GM23338 (cell line): ENCODE measurements around the gene S1PR2. TPM values are rescaled to one million over a fixed set of nuclear protein-coding genes. Genes with fewer than 3 reads are reported as not detected.

Experiments used
- ATAC-seq: fragments of 200-7000 bp; cut with Tn5 transposase; 3 replicates; pipeline ENCODE4 v1.9.1; 2020
- DNase-seq: peaks from one replicate; pipeline ENCODE4 v3.0.0-alpha.2; 2015; ENCODE audit warnings: low spot score
- H2AFZ ChIP-seq: fragments of 200-600 bp; sonication (generic); 2 replicates; pipeline ENCODE4 v1.8.0; 2016; ENCODE audit warnings: antibody characterized with exemption, mild to moderate bottlenecking, moderate library complexity
- H3F3A ChIP-seq: fragments of 200-600 bp; sonication (generic); replicated peaks from 2 replicates; pipeline ENCODE4 v1.8.0; 2017; ENCODE audit warnings: antibody characterized with exemption, mixed run types, low read depth
- H3K27ac ChIP-seq: fragments of 200-600 bp; sonication (generic); 2 replicates; pipeline ENCODE4 v1.6.1; 2016; ENCODE audit warnings: low read depth
- H3K27me3 ChIP-seq: fragments of 200-600 bp; sonication (generic); 2 replicates; pipeline ENCODE4 v1.8.0; 2016; ENCODE audit warnings: mild to moderate bottlenecking, mixed run types, moderate library complexity; ENCODE audit not compliant: insufficient read depth
- H3K36me3 ChIP-seq: fragments of 200-600 bp; sonication (generic); 2 replicates; pipeline ENCODE4 v1.8.0; 2016; ENCODE audit warnings: mild to moderate bottlenecking; ENCODE audit not compliant: insufficient read depth
- H3K4me1 ChIP-seq: fragments of 200-600 bp; sonication (generic); 2 replicates; pipeline ENCODE4 v1.8.0; 2016; ENCODE audit warnings: mild to moderate bottlenecking, moderate library complexity; ENCODE audit not compliant: insufficient read depth
- H3K4me2 ChIP-seq: fragments of 200-600 bp; sonication (generic); 2 replicates; pipeline ENCODE4 v1.7.1; 2017; ENCODE audit warnings: mixed run types
- H3K4me3 ChIP-seq: fragments of 200-600 bp; sonication (generic); 2 replicates; pipeline ENCODE4 v1.6.1; 2016; ENCODE audit warnings: mixed run types
- H3K79me2 ChIP-seq: fragments of 200-600 bp; sonication (generic); replicated peaks from 2 replicates; pipeline ENCODE4 v1.8.0; 2017; ENCODE audit warnings: mild to moderate bottlenecking; ENCODE audit not compliant: insufficient read depth
- H3K9me2 ChIP-seq: fragments of 200-600 bp; sonication (generic); 2 replicates; pipeline ENCODE4 v1.8.0; 2017; ENCODE audit not compliant: insufficient read depth
- H4K20me1 ChIP-seq: fragments of 200-600 bp; sonication (generic); replicated peaks from 2 replicates; pipeline ENCODE4 v1.8.0; 2017; ENCODE audit warnings: mild to moderate bottlenecking; ENCODE audit not compliant: insufficient read depth
- H3K27ac Mint-ChIP-seq: 2 replicates; pipeline ENCODE4 v1.8.0; 2020; ENCODE audit warnings: inconsistent platforms, mild to moderate bottlenecking, moderate library complexity, mixed read lengths
- H3K27me3 Mint-ChIP-seq: 3 replicates; pipeline ENCODE4 v1.8.0; 2022; ENCODE audit warnings: low read depth, mild to moderate bottlenecking, moderate library complexity, mixed read lengths, inconsistent platforms; ENCODE audit not compliant: insufficient read depth, poor library complexity
- H3K36me3 Mint-ChIP-seq: 3 replicates; pipeline ENCODE4 v1.8.0; 2021; ENCODE audit warnings: low read depth, mild to moderate bottlenecking, inconsistent platforms, moderate library complexity, mixed read lengths
- H3K4me1 Mint-ChIP-seq: 3 replicates; pipeline ENCODE4 v1.8.0; 2020; ENCODE audit warnings: mild to moderate bottlenecking, inconsistent platforms, mixed read lengths
- H3K4me3 Mint-ChIP-seq: 3 replicates; pipeline ENCODE4 v1.8.0; 2021; ENCODE audit warnings: moderate library complexity, mild to moderate bottlenecking, inconsistent platforms, mixed read lengths
- H3K9me3 Mint-ChIP-seq: 3 replicates; pipeline ENCODE4 v1.8.0; 2020; ENCODE audit warnings: moderate library complexity, mild to moderate bottlenecking, inconsistent platforms, mixed read lengths
- polyA plus RNA-seq: library from polyadenylated mRNA; unstranded; fragments of >200 nt; fragmentation: Nextera tagmentation; extraction: Ambion mirVana; gene quantifications from 2 replicates; pipeline ENCODE4 v1.2.1, GENCODE V29; 2016
- total RNA-seq: library from RNA; depleted of rRNA; stranded (reverse); fragments of >200 nt; shearing (Covaris generic); gene quantifications from 2 replicates; pipeline ENCODE4 v1.2.3, GENCODE V29; 2014
- TF ChIP-seq, protein P1 (sequence below): fragments of 250-450 bp; sonication (Bioruptor Pico); IDR thresholded peaks from 2 replicates; pipeline ENCODE4 v1.5.0; 2020; ENCODE audit warnings: mild to moderate bottlenecking, moderate library complexity
- TF ChIP-seq, protein P2 (sequence below), 2 experiments: fragments of 200-600 bp in 1 of 2; sonication (generic) in 1 of 2; conservative IDR thresholded peaks; 2 replicates each; pipeline versions ENCODE4 v1.5.1 to v1.6.1; 2016 to 2017; ENCODE audit warnings: antibody characterized with exemption in 2 of 2, low read depth in 2 of 2, mild to moderate bottlenecking in 2 of 2, moderate library complexity in 1 of 2

The S1PR2 gene
- total and polyA plus RNA-seq, 2 experiments from 2014 or later, result 9.2 to 13.9 TPM

DNA sequence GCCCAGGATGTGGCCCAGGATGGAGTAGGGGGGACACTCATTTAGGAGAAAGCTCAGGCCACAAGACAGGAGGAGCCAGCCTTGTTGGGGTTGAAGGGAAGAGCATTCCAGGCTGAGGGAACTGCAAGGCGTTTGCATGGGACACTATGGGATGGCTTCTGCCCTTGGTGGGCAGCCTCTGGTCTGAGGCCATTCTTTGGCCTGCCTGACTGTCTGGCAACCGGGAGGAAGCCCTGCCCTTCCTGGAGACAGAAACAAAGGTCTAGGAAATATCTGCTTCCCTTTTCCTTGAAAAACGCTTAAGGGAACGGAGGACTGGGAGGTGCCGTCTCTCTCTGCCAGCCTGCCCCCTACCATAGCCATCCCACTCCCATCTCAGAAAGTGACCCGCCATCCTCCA is 36.9 kb upstream of the S1PR2 start (continued):
- TF ChIP-seq, protein P1, sequence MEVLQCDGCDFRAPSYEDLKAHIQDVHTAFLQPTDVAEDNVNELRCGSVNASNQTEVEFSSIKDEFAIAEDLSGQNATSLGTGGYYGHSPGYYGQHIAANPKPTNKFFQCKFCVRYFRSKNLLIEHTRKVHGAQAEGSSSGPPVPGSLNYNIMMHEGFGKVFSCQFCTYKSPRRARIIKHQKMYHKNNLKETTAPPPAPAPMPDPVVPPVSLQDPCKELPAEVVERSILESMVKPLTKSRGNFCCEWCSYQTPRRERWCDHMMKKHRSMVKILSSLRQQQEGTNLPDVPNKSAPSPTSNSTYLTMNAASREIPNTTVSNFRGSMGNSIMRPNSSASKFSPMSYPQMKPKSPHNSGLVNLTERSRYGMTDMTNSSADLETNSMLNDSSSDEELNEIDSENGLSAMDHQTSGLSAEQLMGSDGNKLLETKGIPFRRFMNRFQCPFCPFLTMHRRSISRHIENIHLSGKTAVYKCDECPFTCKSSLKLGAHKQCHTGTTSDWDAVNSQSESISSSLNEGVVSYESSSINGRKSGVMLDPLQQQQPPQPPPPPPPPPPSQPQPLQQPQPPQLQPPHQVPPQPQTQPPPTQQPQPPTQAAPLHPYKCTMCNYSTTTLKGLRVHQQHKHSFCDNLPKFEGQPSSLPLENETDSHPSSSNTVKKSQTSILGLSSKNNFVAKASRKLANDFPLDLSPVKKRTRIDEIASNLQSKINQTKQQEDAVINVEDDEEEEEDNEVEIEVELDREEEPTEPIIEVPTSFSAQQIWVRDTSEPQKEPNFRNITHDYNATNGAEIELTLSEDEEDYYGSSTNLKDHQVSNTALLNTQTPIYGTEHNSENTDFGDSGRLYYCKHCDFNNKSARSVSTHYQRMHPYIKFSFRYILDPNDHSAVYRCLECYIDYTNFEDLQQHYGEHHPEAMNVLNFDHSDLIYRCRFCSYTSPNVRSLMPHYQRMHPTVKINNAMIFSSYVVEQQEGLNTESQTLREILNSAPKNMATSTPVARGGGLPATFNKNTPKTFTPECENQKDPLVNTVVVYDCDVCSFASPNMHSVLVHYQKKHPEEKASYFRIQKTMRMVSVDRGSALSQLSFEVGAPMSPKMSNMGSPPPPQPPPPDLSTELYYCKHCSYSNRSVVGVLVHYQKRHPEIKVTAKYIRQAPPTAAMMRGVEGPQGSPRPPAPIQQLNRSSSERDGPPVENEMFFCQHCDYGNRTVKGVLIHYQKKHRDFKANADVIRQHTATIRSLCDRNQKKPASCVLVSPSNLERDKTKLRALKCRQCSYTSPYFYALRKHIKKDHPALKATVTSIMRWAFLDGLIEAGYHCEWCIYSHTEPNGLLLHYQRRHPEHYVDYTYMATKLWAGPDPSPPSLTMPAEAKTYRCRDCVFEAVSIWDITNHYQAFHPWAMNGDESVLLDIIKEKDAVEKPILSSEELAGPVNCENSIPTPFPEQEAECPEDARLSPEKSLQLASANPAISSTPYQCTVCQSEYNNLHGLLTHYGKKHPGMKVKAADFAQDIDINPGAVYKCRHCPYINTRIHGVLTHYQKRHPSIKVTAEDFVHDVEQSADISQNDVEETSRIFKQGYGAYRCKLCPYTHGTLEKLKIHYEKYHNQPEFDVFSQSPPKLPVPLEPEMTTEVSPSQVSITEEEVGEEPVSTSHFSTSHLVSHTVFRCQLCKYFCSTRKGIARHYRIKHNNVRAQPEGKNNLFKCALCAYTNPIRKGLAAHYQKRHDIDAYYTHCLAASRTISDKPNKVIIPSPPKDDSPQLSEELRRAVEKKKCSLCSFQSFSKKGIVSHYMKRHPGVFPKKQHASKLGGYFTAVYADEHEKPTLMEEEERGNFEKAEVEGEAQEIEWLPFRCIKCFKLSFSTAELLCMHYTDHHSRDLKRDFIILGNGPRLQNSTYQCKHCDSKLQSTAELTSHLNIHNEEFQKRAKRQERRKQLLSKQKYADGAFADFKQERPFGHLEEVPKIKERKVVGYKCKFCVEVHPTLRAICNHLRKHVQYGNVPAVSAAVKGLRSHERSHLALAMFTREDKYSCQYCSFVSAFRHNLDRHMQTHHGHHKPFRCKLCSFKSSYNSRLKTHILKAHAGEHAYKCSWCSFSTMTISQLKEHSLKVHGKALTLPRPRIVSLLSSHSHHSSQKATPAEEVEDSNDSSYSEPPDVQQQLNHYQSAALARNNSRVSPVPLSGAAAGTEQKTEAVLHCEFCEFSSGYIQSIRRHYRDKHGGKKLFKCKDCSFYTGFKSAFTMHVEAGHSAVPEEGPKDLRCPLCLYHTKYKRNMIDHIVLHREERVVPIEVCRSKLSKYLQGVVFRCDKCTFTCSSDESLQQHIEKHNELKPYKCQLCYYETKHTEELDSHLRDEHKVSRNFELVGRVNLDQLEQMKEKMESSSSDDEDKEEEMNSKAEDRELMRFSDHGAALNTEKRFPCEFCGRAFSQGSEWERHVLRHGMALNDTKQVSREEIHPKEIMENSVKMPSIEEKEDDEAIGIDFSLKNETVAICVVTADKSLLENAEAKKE (CRISPR knock-in tag), result no peak

DNA sequence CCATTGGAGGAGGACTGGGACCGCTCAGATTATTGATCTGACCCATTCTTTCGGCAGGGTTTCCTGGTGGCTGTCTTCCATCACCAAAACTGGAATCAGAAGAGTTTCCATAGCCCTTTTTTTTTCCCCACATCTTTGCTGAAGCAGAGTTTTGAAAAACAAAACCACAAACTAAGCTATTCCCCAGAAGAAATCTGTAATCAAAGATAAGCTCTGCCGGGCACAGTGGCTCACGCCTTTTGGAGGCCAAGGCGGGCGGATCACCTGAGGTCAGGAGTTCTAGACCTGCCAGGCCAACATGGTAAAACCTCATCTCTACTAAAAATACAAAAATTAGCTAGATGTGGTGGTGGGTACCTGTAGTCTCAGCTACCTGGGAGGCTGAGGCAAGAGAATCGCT is 35.6 kb upstream of the S1PR2 start:
- Mint-ChIP-seq H3K27ac (no peak overlapping the region), H3K4me1 (peaks cover 3% of the 10 kb centered on the region; the same call in 2 of the 3 replicates), H3K9me3 (no peaks in the 10 kb centered on the region; the same call in 2 of the 3 replicates), H3K27me3 (peaks cover 38% of the 10 kb centered on the region), H3K4me3 (no peak overlapping the region), H3K36me3 (no peaks in the 10 kb centered on the region)
- Histone ChIP-seq H4K20me1 (no peaks in the 10 kb centered on the region), H3K27ac (no peak overlapping the region), H3K27me3 (peaks cover 32% of the 10 kb centered on the region), H3K4me3 (no peak overlapping the region), H3K36me3 (no peaks in the 10 kb centered on the region), H3K9me2 (no peaks in the 10 kb centered on the region), H3K4me1 (peaks cover 4% of the 10 kb centered on the region; the same call in 1 of the 2 replicates), H2AFZ (no peak overlapping the region), H3K79me2 (no peaks in the 10 kb centered on the region), H3F3A (peaks cover 13% of the 10 kb centered on the region; the same call in 1 of the 2 replicates), H3K4me2 (no peak overlapping the region)
- DNase-seq (no peak), ATAC-seq (no peak)
- TF ChIP-seq, protein P1 (CRISPR knock-in tag), result no peak
- TF ChIP-seq, protein P2, sequence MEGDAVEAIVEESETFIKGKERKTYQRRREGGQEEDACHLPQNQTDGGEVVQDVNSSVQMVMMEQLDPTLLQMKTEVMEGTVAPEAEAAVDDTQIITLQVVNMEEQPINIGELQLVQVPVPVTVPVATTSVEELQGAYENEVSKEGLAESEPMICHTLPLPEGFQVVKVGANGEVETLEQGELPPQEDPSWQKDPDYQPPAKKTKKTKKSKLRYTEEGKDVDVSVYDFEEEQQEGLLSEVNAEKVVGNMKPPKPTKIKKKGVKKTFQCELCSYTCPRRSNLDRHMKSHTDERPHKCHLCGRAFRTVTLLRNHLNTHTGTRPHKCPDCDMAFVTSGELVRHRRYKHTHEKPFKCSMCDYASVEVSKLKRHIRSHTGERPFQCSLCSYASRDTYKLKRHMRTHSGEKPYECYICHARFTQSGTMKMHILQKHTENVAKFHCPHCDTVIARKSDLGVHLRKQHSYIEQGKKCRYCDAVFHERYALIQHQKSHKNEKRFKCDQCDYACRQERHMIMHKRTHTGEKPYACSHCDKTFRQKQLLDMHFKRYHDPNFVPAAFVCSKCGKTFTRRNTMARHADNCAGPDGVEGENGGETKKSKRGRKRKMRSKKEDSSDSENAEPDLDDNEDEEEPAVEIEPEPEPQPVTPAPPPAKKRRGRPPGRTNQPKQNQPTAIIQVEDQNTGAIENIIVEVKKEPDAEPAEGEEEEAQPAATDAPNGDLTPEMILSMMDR (conservative IDR thresholded peaks at IDR 0.05; ENCODE audit: low read depth in 2 of 2), result no peak
